ENCODE measurements around the gene ROBO3.

ROBO3 gene

DNA sequence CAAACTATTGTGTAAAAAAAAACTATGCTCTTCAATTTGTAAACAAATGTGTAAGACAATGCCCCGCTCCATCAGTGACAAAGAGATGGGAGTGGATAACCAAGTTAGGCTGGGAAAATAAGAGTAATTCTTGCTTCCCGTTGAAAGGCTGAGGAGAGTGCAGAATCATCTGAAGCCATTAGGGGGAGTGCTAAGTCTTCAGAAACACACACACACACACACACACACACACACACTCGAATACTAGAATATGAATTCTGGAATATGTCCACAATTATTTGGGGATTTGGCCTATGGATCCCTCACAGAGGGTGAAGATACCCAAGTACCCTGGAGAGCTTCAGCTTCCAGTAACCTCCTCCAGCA is 27.8 kb upstream of the ROBO3 start:
- in situ Hi-C loops (cut with HindIII; ENCODE audit: low sequenced_read_pairs) = no loop called here
- peak; percentile 76 for TF ChIP-seq CTCF (IDR thresholded peaks at IDR 0.05; ENCODE audit: low read depth, low read length)
- H3K4me3 ChIP-seq (ENCODE audit: low read depth, low read length) = no peak overlapping the region
- DNase-seq (ENCODE audit: low read depth, low spot score) = peak; percentile 92

GRCh38 chr11:124838805-124839127 is 26.5 kb upstream of the ROBO3 start:
- in situ Hi-C loops (cut with HindIII; ENCODE audit: low sequenced_read_pairs) = no loop called here
- no peak overlapping the region for H3K4me3 ChIP-seq (ENCODE audit: low read depth, low read length)
- TF ChIP-seq CTCF (IDR thresholded peaks at IDR 0.05; ENCODE audit: low read depth, low read length) = no peak
- DNase-seq (ENCODE audit: low read depth, low spot score) = no peak

GRCh38 chr11:124839128-124839971 is 25.9 kb upstream of the ROBO3 start:
- H3K4me3 ChIP-seq (ENCODE audit: low read depth, low read length) = peak overlapping the region; percentile 12
- no peak for TF ChIP-seq CTCF (IDR thresholded peaks at IDR 0.05; ENCODE audit: low read depth, low read length)
- DNase-seq (ENCODE audit: low read depth, low spot score) = no peak
- in situ Hi-C loops (cut with HindIII; ENCODE audit: low sequenced_read_pairs) = no loop called here

GRCh38 chr11:124839972-124840621 is 25.1 kb upstream of the ROBO3 start:
- in situ Hi-C loops (cut with HindIII; ENCODE audit: low sequenced_read_pairs) = no loop called here
- no peak for TF ChIP-seq CTCF (IDR thresholded peaks at IDR 0.05; ENCODE audit: low read depth, low read length)
- no peak for DNase-seq (ENCODE audit: low read depth, low spot score)
- H3K4me3 ChIP-seq (ENCODE audit: low read depth, low read length) = peak overlapping the region; percentile 5

GRCh38 chr11:124840666-124841065 is 24.6 kb upstream of the ROBO3 start:
- DNase-seq (ENCODE audit: low read depth, low spot score) = no peak
- no peak overlapping the region for H3K4me3 ChIP-seq (ENCODE audit: low read depth, low read length)
- in situ Hi-C loops (cut with HindIII; ENCODE audit: low sequenced_read_pairs) = no loop called here
- TF ChIP-seq CTCF (IDR thresholded peaks at IDR 0.05; ENCODE audit: low read depth, low read length) = no peak

GRCh38 chr11:124841201-124841600 is 24.0 kb upstream of the ROBO3 start:
- DNase-seq (ENCODE audit: low read depth, low spot score) = no peak
- H3K4me3 ChIP-seq (ENCODE audit: low read depth, low read length) = no peak overlapping the region
- in situ Hi-C loops (cut with HindIII; ENCODE audit: low sequenced_read_pairs) = no loop called here
- TF ChIP-seq CTCF (IDR thresholded peaks at IDR 0.05; ENCODE audit: low read depth, low read length) = no peak

Measured in astrocyte of the spinal cord (primary cell).